T-cell (primary cell): ENCODE results near the gene STAT1. TPM values are rescaled to one million over a fixed set of nuclear protein-coding genes. Genes with fewer than 3 reads are reported as not detected.

Source experiments
- ATAC-seq, 4 experiments: fragments of 200-7000 bp in 3 of 4; fragments of 150-1000 bp in 1 of 4; cut with Tn5 transposase; replicated peaks in 1 of 4; 1 replicate in 3 of 4; 2 replicates in 1 of 4; pipeline ENCODE4 v1.10.0; 2021; ENCODE audit warnings: moderate library complexity in 3 of 4, mild to moderate bottlenecking in 2 of 4, moderate number of reproducible peaks in 1 of 4
- CTCF ChIA-PET, 2 donors: fragments of 300-600 bp; sonication (Branson Sonifier 250); formaldehyde crosslinking; loops; one replicate each; lab custom pipeline; 2022; ENCODE audit warnings: antibody characterized with exemption in 2 of 2; lab: Charles Lee
- POLR2A ChIA-PET, 2 donors: fragments of 300-600 bp; sonication (Branson Sonifier 250); formaldehyde crosslinking; loops; one replicate each; lab custom pipeline; 2022; ENCODE audit warnings: antibody characterized with exemption in 2 of 2; lab: Charles Lee
- DNase-seq, 35 experiments: peaks; one replicate each; pipeline versions ENCODE4 v3.0.0 to v3.0.0-alpha.2; 2013 to 2023
- H3K27ac ChIP-seq: one replicate; pipeline ENCODE4 v1.5.1; 2013; ENCODE audit warnings: low read length
- H3K27me3 ChIP-seq, 2 experiments: replicated peaks in 1 of 2; 1 replicate in 1 of 2; 2 replicates in 1 of 2; pipeline versions ENCODE4 v1.6.1 to v1.7.0; 2013; ENCODE audit warnings: low read length in 1 of 2, mixed read lengths in 1 of 2; ENCODE audit not compliant: control insufficient read depth in 2 of 2, insufficient read depth in 2 of 2; ENCODE audit errors: extremely low read depth in 1 of 2
- H3K36me3 ChIP-seq, 2 donors: 1 replicate in 1 of 2; 2 replicates in 1 of 2; pipeline versions ENCODE4 v1.6.1 to v1.7.0; 2013; ENCODE audit warnings: low read length in 1 of 2; ENCODE audit not compliant: control insufficient read depth in 2 of 2, insufficient read depth in 1 of 2; ENCODE audit errors: extremely low read depth in 1 of 2
- H3K4me1 ChIP-seq, 2 experiments: 1 replicate in 1 of 2; 2 replicates in 1 of 2; pipeline versions ENCODE4 v1.6.1 to v1.7.0; 2013; ENCODE audit warnings: low read length in 2 of 2, mixed read lengths in 1 of 2; ENCODE audit not compliant: insufficient read depth in 2 of 2, control insufficient read depth in 1 of 2; ENCODE audit errors: extremely low read depth in 1 of 2
- H3K4me3 ChIP-seq, 2 donors: 1 replicate in 1 of 2; 2 replicates in 1 of 2; pipeline versions ENCODE4 v1.5.1 to v1.7.0; 2013; ENCODE audit warnings: mild to moderate bottlenecking in 2 of 2, low read length in 1 of 2, moderate library complexity in 1 of 2; ENCODE audit not compliant: control insufficient read depth in 1 of 2; ENCODE audit errors: extremely low read depth in 1 of 2
- H3K9me3 ChIP-seq: 2 replicates; pipeline ENCODE4 v1.7.0; 2013
- H3K27ac Mint-ChIP-seq, 2 donors: one replicate each; pipeline ENCODE4 v1.8.0; 2020 to 2021; ENCODE audit warnings: mild to moderate bottlenecking in 2 of 2, mixed read lengths in 2 of 2
- H3K27me3 Mint-ChIP-seq, 2 donors: one replicate each; pipeline ENCODE4 v1.8.0; 2021 to 2022; ENCODE audit warnings: mixed read lengths in 2 of 2
- H3K36me3 Mint-ChIP-seq: one replicate; pipeline ENCODE4 v1.8.0; 2021; ENCODE audit warnings: mixed read lengths
- H3K4me1 Mint-ChIP-seq, 3 donors: one replicate each; pipeline ENCODE4 v1.8.0; 2020 to 2022; ENCODE audit warnings: mixed read lengths in 3 of 3, mild to moderate bottlenecking in 1 of 3
- H3K4me3 Mint-ChIP-seq, 3 donors: one replicate each; pipeline ENCODE4 v1.8.0; 2020 to 2022; ENCODE audit warnings: mild to moderate bottlenecking in 3 of 3, mixed read lengths in 3 of 3, moderate library complexity in 3 of 3
- H3K9me3 Mint-ChIP-seq, 3 donors: one replicate each; pipeline ENCODE4 v1.8.0; 2020 to 2022; ENCODE audit warnings: mixed read lengths in 3 of 3
- WGBS: methylation state at CpG from one replicate; pipeline ENCODE4 v1.1.5; 2013; ENCODE audit warnings: missing lambda C conversion rate; ENCODE audit not compliant: insufficient coverage; 5-methylcytosine and 5-hydroxymethylcytosine counted together
- total RNA-seq, 35 experiments: library from RNA in 6 of 35; stranded (reverse) in 6 of 35; fragments of 120-200 nt in 1 of 35; gene quantifications; one replicate each; pipeline versions ENCODE4 v1.2.1 to v1.2.4 and lab custom pipeline; 2013 to 2026

Gene STAT1
- total RNA-seq, 5 donors from 2014 or later (not counting 1 experiment from before 2014, with no cell fraction given) = 77.6 to 229 (median 152) TPM

- Histone ChIP-seq H3K27me3 (no peaks in the 10 kb centered on the region), H3K27ac (peak overlapping the region; percentile 70), H3K9me3 (no peaks in the 10 kb centered on the region), H3K36me3 (peaks cover 0 to 54% of the 10 kb centered on the region in 2 donors), H3K4me3 (no peak overlapping the region), H3K4me1 (peaks cover 17 to 26% of the 10 kb centered on the region in 2 experiments)
- H3K36me3 Mint-ChIP-seq = peaks cover 47% of the 10 kb centered on the region
- no peak overlapping the region for H3K4me3 Mint-ChIP-seq
- ATAC-seq (peak; percentile 74 to 84 (median 79)), DNase-seq (peak in 13 of 35 experiments; percentile 9 to 79 (median 44))
- WGBS = 43% methylated on average over 3 of the region's 8 CpGs
- H3K27ac Mint-ChIP-seq = peak overlapping the region; percentile 81 to 87
- H3K4me1 Mint-ChIP-seq = peaks cover 35 to 46% (median 43%) of the 10 kb centered on the region in 3 donors
- H3K27me3 Mint-ChIP-seq = no peaks in the 10 kb centered on the region
- no peaks in the 10 kb centered on the region for H3K9me3 Mint-ChIP-seq
- CTCF ChIA-PET = interaction anchor here in 1 of 2 donors (1.4 kb wide), 1 partner anchor 12 kb away, joined by 4 read pairs; no protein-coding TSS in a partner anchor
- POLR2A ChIA-PET = interaction anchor here in 1 of 2 donors (0.6 kb wide), 1 partner anchor 32 kb away, joined by 5 read pairs; no protein-coding TSS in a partner anchor
These were observed 16.7 kb upstream of the STAT1 start for GRCh38 chr2:191030521-191031154.

- ChIA-PET POLR2A (interaction anchor here (0.6 to 1.0 kb wide), 5 partner anchors 13 to 1216 kb away, joined by 3 to 11 read pairs (median 3); partner anchors contain the start of genes NABP1 (in 1 of the 2) and STAT1 (in 1 of the 2)), CTCF (interaction anchor here (0.6 to 2.1 kb wide), 9 partner anchors 8 to 492 kb away, joined by 3 to 11 read pairs (median 3); no protein-coding TSS in a partner anchor)
- H3K36me3 ChIP-seq = peaks cover 0 to 42% of the 10 kb centered on the region in 2 donors
- no peaks in the 10 kb centered on the region for H3K27me3 Mint-ChIP-seq
- ATAC-seq (peak in 3 of 4 experiments; percentile 8 to 74 (median 27)), DNase-seq (peak in 1 of 35 experiments; percentile 32)
- peak overlapping the region in 2 of 3 donors; percentile 10 to 61 for H3K4me3 Mint-ChIP-seq
- H3K27ac Mint-ChIP-seq = peak overlapping the region; percentile 81 to 87
- no peaks in the 10 kb centered on the region for H3K27me3 ChIP-seq
- H3K9me3 Mint-ChIP-seq = no peaks in the 10 kb centered on the region
- WGBS = 69% methylated on average over 3 of the region's 10 CpGs
- H3K4me3 ChIP-seq = no peak overlapping the region
- H3K9me3 ChIP-seq = no peaks in the 10 kb centered on the region
- peak overlapping the region; percentile 70 for H3K27ac ChIP-seq
- peaks cover 17 to 26% of the 10 kb centered on the region in 2 experiments for H3K4me1 ChIP-seq
- H3K36me3 Mint-ChIP-seq = peaks cover 39% of the 10 kb centered on the region
- peaks cover 45 to 54% (median 50%) of the 10 kb centered on the region in 3 donors for H3K4me1 Mint-ChIP-seq
These were observed 15.4 kb upstream of the STAT1 start for GRCh38 chr2:191029280-191029950.

- ChIA-PET POLR2A (no interaction called here), CTCF (interaction anchor here in 1 of 2 donors (1.2 kb wide), 1 partner anchor 12 kb away, joined by 4 read pairs; the partner anchor contains the start of gene STAT1)
- no peaks in the 10 kb centered on the region for H3K9me3 Mint-ChIP-seq
- peak overlapping the region; percentile 81 to 87 for H3K27ac Mint-ChIP-seq
- peaks cover 26% of the 10 kb centered on the region for H3K36me3 Mint-ChIP-seq
- DNase-seq = no peak
- peaks cover 46 to 55% (median 50%) of the 10 kb centered on the region in 3 donors for H3K4me1 Mint-ChIP-seq
- no peaks in the 10 kb centered on the region for H3K27me3 Mint-ChIP-seq
- no peak overlapping the region for H3K4me3 ChIP-seq
- 0% methylated on average over 1 of the region's 2 CpGs for WGBS
- peaks cover 0 to 19% of the 10 kb centered on the region in 2 donors for H3K36me3 ChIP-seq
- no peak for ATAC-seq
- peak overlapping the region; percentile 37 for H3K27ac ChIP-seq
- H3K9me3 ChIP-seq = no peaks in the 10 kb centered on the region
- no peaks in the 10 kb centered on the region for H3K27me3 ChIP-seq
- no peak overlapping the region for H3K4me3 Mint-ChIP-seq
- H3K4me1 ChIP-seq = peaks cover 43 to 50% of the 10 kb centered on the region in 2 experiments
These were observed 12.4 kb upstream of the STAT1 start for GRCh38 chr2:191026377-191026776.

DNA sequence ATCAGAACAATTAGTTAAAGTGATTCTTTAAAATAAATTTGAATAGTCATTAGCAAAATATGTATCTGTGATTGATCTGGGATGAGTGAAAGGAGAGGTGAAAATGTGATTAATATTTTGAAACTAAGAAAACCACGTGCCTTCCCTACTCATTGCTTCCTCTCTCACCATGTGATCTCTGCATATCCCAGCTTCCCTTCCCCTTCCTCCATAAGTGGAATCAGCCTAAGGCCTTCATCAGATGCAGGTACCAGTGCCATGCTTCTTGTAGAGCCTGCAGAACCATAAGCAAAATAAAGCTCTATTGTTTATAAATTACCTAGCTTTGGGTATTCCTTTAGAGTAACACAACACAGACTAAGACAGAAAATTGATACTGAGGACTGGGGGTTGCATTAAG, 11.2 kb upstream of the STAT1 start:
- no CpG with 5 or more reads among the region's 1 CpG for WGBS
- Histone ChIP-seq H3K27me3 (no peaks in the 10 kb centered on the region), H3K9me3 (no peaks in the 10 kb centered on the region), H3K27ac (peak overlapping the region; percentile 16), H3K36me3 (peaks cover 0 to 11% of the 10 kb centered on the region in 2 donors), H3K4me1 (peaks cover 48 to 51% of the 10 kb centered on the region in 2 experiments), H3K4me3 (no peak overlapping the region)
- no peaks in the 10 kb centered on the region for H3K27me3 Mint-ChIP-seq
- ChIA-PET POLR2A (no interaction called here), CTCF (interaction anchor here (0.9 to 1.3 kb wide), 4 partner anchors 11 to 137 kb away, joined by 3 to 4 read pairs (median 3); partner anchors contain the start of gene STAT1 (in 1 of the 2))
- H3K4me1 Mint-ChIP-seq = peaks cover 38 to 44% (median 40%) of the 10 kb centered on the region in 3 donors
- no peaks in the 10 kb centered on the region for H3K9me3 Mint-ChIP-seq
- peaks cover 20% of the 10 kb centered on the region for H3K36me3 Mint-ChIP-seq
- ATAC-seq = no peak
- peak overlapping the region; percentile 81 to 82 for H3K27ac Mint-ChIP-seq
- no peak for DNase-seq
- H3K4me3 Mint-ChIP-seq = no peak overlapping the region

- DNase-seq (peak in 2 of 35 experiments; percentile 5 to 67), ATAC-seq (peak; percentile 27 to 38 (median 34))
- H3K4me3 ChIP-seq = peak overlapping the region; percentile 50 to 52
- Mint-ChIP-seq H3K4me3 (no peak overlapping the region), H3K36me3 (peaks cover 13% of the 10 kb centered on the region), H3K27ac (no peak overlapping the region), H3K4me1 (peaks cover 37 to 44% (median 39%) of the 10 kb centered on the region in 3 donors), H3K9me3 (no peaks in the 10 kb centered on the region), H3K27me3 (no peaks in the 10 kb centered on the region)
- no peaks in the 10 kb centered on the region for H3K27me3 ChIP-seq
- H3K36me3 ChIP-seq = peaks cover 0 to 3% of the 10 kb centered on the region in 2 donors
- 18% methylated on average over 7 of the region's 7 CpGs for WGBS
- ChIA-PET CTCF (interaction anchor here (0.6 to 1.4 kb wide), 9 partner anchors 9 to 132 kb away, joined by 3 to 6 read pairs (median 4); partner anchors contain the start of gene STAT1 (in 2 of the 2)), POLR2A (interaction anchor here (0.5 to 1.7 kb wide), 5 partner anchors 9 to 230 kb away, joined by 3 to 14 read pairs (median 6); no protein-coding TSS in a partner anchor)
- peaks cover 41% of the 10 kb centered on the region in 2 experiments for H3K4me1 ChIP-seq
- H3K27ac ChIP-seq = peak overlapping the region; percentile 90
- no peaks in the 10 kb centered on the region for H3K9me3 ChIP-seq
These were observed 9.3 kb upstream of the STAT1 start for GRCh38 chr2:191023235-191023679.
